ENCODE data around the gene PGC. TPM values are rescaled to one million over a fixed set of nuclear protein-coding genes. Genes with fewer than 3 reads are reported as not detected.

The PGC gene
- total and polyA plus RNA-seq, 4 donors: 19.2 to 1,394 (median 467) TPM

GRCh38 chr6:41736800-41737555, 10.2 kb downstream of the PGC start:
- WGBS, 2 donors: 93 to 94% methylated on average over 13 of the region's 13 CpGs
- TF ChIP-seq CTCF (IDR thresholded peaks at IDR 0.05; ENCODE audit: control extremely low read depth, extremely low read depth): no peak
- DNase-seq (no peak), ATAC-seq (ENCODE audit: insufficient read depth, low FRiP score) (no peak)
- no peaks in the 10 kb centered on the region for H3K9me3 ChIP-seq (ENCODE audit: control insufficient read depth in 4 of 4, insufficient read depth in 3 of 4, low read length in 3 of 4)
- H3K4me1 ChIP-seq (ENCODE audit: control insufficient read depth in 5 of 5, insufficient read depth in 5 of 5, low read length in 5 of 5): peaks cover 0 to 14% (median 5%) of the 10 kb centered on the region in 5 donors
- no peaks in the 10 kb centered on the region for H3K36me3 ChIP-seq (ENCODE audit: control insufficient read depth in 4 of 4, insufficient read depth in 4 of 4, low read length in 4 of 4)
- no peak overlapping the region for H3K4me3 ChIP-seq
- H3K27ac ChIP-seq (ENCODE audit: low read depth in 1 of 2, low read length in 1 of 2): no peak overlapping the region
- no peak overlapping the region for H3K9ac ChIP-seq (ENCODE audit: insufficient read depth in 1 of 2, low read length in 2 of 2)
- no peaks in the 10 kb centered on the region for H3K27me3 ChIP-seq (ENCODE audit: control insufficient read depth in 3 of 3, insufficient read depth in 3 of 3, low read length in 2 of 3)

- H3K9me3 ChIP-seq (ENCODE audit: control insufficient read depth in 4 of 4, insufficient read depth in 3 of 4, low read length in 3 of 4): no peaks in the 10 kb centered on the region
- H3K27me3 ChIP-seq (ENCODE audit: control insufficient read depth in 3 of 3, insufficient read depth in 3 of 3, low read length in 2 of 3): no peaks in the 10 kb centered on the region
- peaks cover 0 to 19% (median 8%) of the 10 kb centered on the region in 5 donors for H3K4me1 ChIP-seq (ENCODE audit: control insufficient read depth in 5 of 5, insufficient read depth in 5 of 5, low read length in 5 of 5)
- peaks cover 0 to 2% (median 0%) of the 10 kb centered on the region in 4 donors for H3K36me3 ChIP-seq (ENCODE audit: control insufficient read depth in 4 of 4, insufficient read depth in 4 of 4, low read length in 4 of 4)
- 75 to 80% methylated on average over 6 of the region's 6 CpGs for WGBS, 2 donors
- peak overlapping the region in 1 of 2 donors; percentile 15 for H3K27ac ChIP-seq (ENCODE audit: low read depth in 1 of 2, low read length in 1 of 2)
- H3K9ac ChIP-seq (ENCODE audit: insufficient read depth in 1 of 2, low read length in 2 of 2): no peak overlapping the region
- DNase-seq (no peak), ATAC-seq (ENCODE audit: insufficient read depth, low FRiP score) (no peak)
- no peak overlapping the region for H3K4me3 ChIP-seq
- TF ChIP-seq CTCF (IDR thresholded peaks at IDR 0.05; ENCODE audit: control extremely low read depth, extremely low read depth): no peak
Observed at GRCh38 chr6:41736186-41736733, 10.9 kb downstream of the PGC start.

- no peaks in the 10 kb centered on the region for H3K9me3 ChIP-seq (ENCODE audit: control insufficient read depth in 4 of 4, insufficient read depth in 3 of 4, low read length in 3 of 4)
- peak within 1 kb of the TSS; percentile 90 to 98 for H3K27ac ChIP-seq (ENCODE audit: low read depth in 1 of 2, low read length in 1 of 2)
- peak; percentile 84 for ATAC-seq (ENCODE audit: insufficient read depth, low FRiP score)
- no peak within 1 kb of the TSS for H3K9ac ChIP-seq (ENCODE audit: insufficient read depth in 1 of 2, low read length in 2 of 2)
- peak; percentile 94 to 96 (median 94) for DNase-seq
- H3K4me3 ChIP-seq: peak within 1 kb of the TSS; percentile 88
- H3K4me1 ChIP-seq (ENCODE audit: control insufficient read depth in 5 of 5, insufficient read depth in 5 of 5, low read length in 5 of 5): peaks cover 0 to 20% (median 14%) of the 10 kb centered on the region in 5 donors
- WGBS, 2 donors: 7 to 9% methylated on average over 43 to 50 of the region's 50 CpGs
- no peaks in the 10 kb centered on the region for H3K27me3 ChIP-seq (ENCODE audit: control insufficient read depth in 3 of 3, insufficient read depth in 3 of 3, low read length in 2 of 3)
- peaks cover 0 to 2% (median 0%) of the 10 kb centered on the region in 4 donors for H3K36me3 ChIP-seq (ENCODE audit: control insufficient read depth in 4 of 4, insufficient read depth in 4 of 4, low read length in 4 of 4)
- peak; percentile 96 for TF ChIP-seq CTCF (IDR thresholded peaks at IDR 0.05; ENCODE audit: control extremely low read depth, extremely low read depth)
Observed at GRCh38 chr6:41735427-41736185, 11.6 kb downstream of the PGC start, which contains the start of gene TFEB. TFEB (minus strand) TSS chr6:41735608; CDS start chr6:41691213, 44,395 bp downstream.

All from lung (tissue), 12 donors.